ENCODE data around the gene ITPKC.
A peak's percentile ranks its signal among the peaks of the same experiment; 100 is the strongest.

The ITPKC gene

GRCh38 chr19:40690693-40691420 is 26.1 kb upstream of the ITPKC start:
- DNase-seq = peak; percentile 88

GRCh38 chr19:40691421-40692211 is 25.3 kb upstream of the ITPKC start:
- DNase-seq = no peak

GRCh38 chr19:40692212-40692551 is 24.7 kb upstream of the ITPKC start:
- DNase-seq = no peak

GRCh38 chr19:40693150-40693788 is 23.6 kb upstream of the ITPKC start:
- DNase-seq = no peak

GRCh38 chr19:40693896-40694295 is 23.0 kb upstream of the ITPKC start:
- no peak for DNase-seq

GRCh38 chr19:40695881-40696280 is 21.0 kb upstream of the ITPKC start:
- DNase-seq = no peak

GRCh38 chr19:40697007-40697406 is 19.9 kb upstream of the ITPKC start:
- no peak for DNase-seq

GRCh38 chr19:40700083-40700482 is 16.8 kb upstream of the ITPKC start:
- DNase-seq = no peak

GRCh38 chr19:40701758-40702157 is 15.2 kb upstream of the ITPKC start:
- DNase-seq = no peak

- DNase-seq = no peak
These were observed 14.4 kb upstream of the ITPKC start for GRCh38 chr19:40702337-40703012.

- DNase-seq = no peak
These were observed 13.7 kb upstream of the ITPKC start for GRCh38 chr19:40703029-40703755.

- DNase-seq = no peak
These were observed 12.2 kb upstream of the ITPKC start for GRCh38 chr19:40704491-40705361.

- no peak for DNase-seq
These were observed 11.6 kb upstream of the ITPKC start for GRCh38 chr19:40705362-40705651.

- no peak for DNase-seq
These were observed 10.8 kb upstream of the ITPKC start for GRCh38 chr19:40705950-40706619.

- no peak for DNase-seq
These were observed 9.3 kb upstream of the ITPKC start for GRCh38 chr19:40707615-40708014.

- DNase-seq = no peak
These were observed 7.1 kb upstream of the ITPKC start for GRCh38 chr19:40709817-40710216.

- DNase-seq = no peak
These were observed 3.0 kb upstream of the ITPKC start for GRCh38 chr19:40713939-40714338.

- peak; percentile 89 for DNase-seq
These were observed 2.2 kb upstream of the ITPKC start for GRCh38 chr19:40714441-40715299.

GRCh38 chr19:40716031-40716481 is 856 bp upstream of the ITPKC start:
- DNase-seq = peak; percentile 41

GRCh38 chr19:40717325-40717879 is 490 bp downstream of the ITPKC start:
- no peak for DNase-seq

Measured in effector CD8-positive, alpha-beta T cell (primary cell).